Stomach (tissue), 9 donors: Measurements from ENCODE around the gene SOX5. TPM values are rescaled to one million over a fixed set of nuclear protein-coding genes. Genes with fewer than 3 reads are reported as not detected.

ENCODE experiments used
- DNase-seq, 2 donors: peaks; one replicate each; pipeline versions ENCODE4 v3.0.0 to v3.0.0-alpha.2; 2013 to 2019
- H3K27ac ChIP-seq, 5 donors: fragments of 200-600 bp in 4 of 5; sonication (generic) in 4 of 5; one replicate each; pipeline ENCODE4 v1.5.1; 2013 to 2019; ENCODE audit warnings: mild to moderate bottlenecking in 1 of 5, moderate library complexity in 1 of 5
- H3K27me3 ChIP-seq, 3 donors: fragments of 200-600 bp; sonication (generic); one replicate each; pipeline ENCODE4 v1.5.1; 2017 to 2019; ENCODE audit warnings: mixed run types in 1 of 3
- H3K36me3 ChIP-seq, 4 donors: fragments of 200-600 bp; sonication (generic); 1 replicate in 3 of 4; 2 replicates in 1 of 4; pipeline ENCODE4 v1.5.1; 2016 to 2019
- H3K4me1 ChIP-seq, 4 donors: fragments of 200-600 bp; sonication (generic); one replicate each; pipeline ENCODE4 v1.5.1; 2016 to 2019
- H3K4me3 ChIP-seq, 4 donors: fragments of 200-600 bp; sonication (generic) in 3 of 4; one replicate each; pipeline ENCODE4 v1.5.1; 2016 to 2019; ENCODE audit warnings: mild to moderate bottlenecking in 1 of 4
- H3K9me3 ChIP-seq, 4 donors: fragments of 200-600 bp; sonication (generic); one replicate each; pipeline ENCODE4 v1.5.1; 2016 to 2019
- EP300 ChIP-seq: sonication (generic); formaldehyde crosslinking; IDR thresholded peaks from one replicate; pipeline ENCODE4 v1.6.1; 2017; ENCODE audit warnings: antibody characterized with exemption
- POLR2A ChIP-seq, 4 donors: fragments of 450-650 bp; IDR thresholded peaks; one replicate each; pipeline ENCODE4 v1.6.1; 2016; ENCODE audit warnings: antibody characterized with exemption in 4 of 4, control low read depth in 2 of 4, mild to moderate bottlenecking in 1 of 4, moderate library complexity in 1 of 4
- POLR2AphosphoS5 ChIP-seq, 3 donors: sonication (generic); formaldehyde crosslinking; IDR thresholded peaks; one replicate each; pipeline ENCODE4 v1.6.1; 2016; ENCODE audit warnings: antibody characterized with exemption in 3 of 3
- WGBS, 5 donors: extraction: QIAGEN DNeasy Blood & Tissue Kit in 3 of 5; methylation state at CpG; one replicate each; pipeline versions ENCODE4 v1.1.5 to v1.1.7; 2013 to 2018; 5-methylcytosine and 5-hydroxymethylcytosine counted together
- intact Hi-C: fragments of 100-400 bp; cut with DNase I; formaldehyde crosslinking; loops from one replicate; pipeline ENCODE4 v1.15.1; 2023; ENCODE audit warnings: low total_unique reads
- polyA plus RNA-seq, 3 donors: library from polyadenylated mRNA; stranded (reverse); fragments of 200-250 nt; gene quantifications; one replicate each; pipeline ENCODE4 v1.2.3, GENCODE V29; 2013
- total RNA-seq, 5 donors: library from RNA; depleted of rRNA; stranded (reverse); fragments of >200 nt; gene quantifications; one replicate each; pipeline versions ENCODE4 v1.1.0 to v1.2.3, GENCODE V29; 2014 to 2016
- TF ChIP-seq, protein P1 (sequence below), 7 experiments: fragments of 450-650 bp in 4 of 7; fragments of 200-600 bp in 3 of 7; sonication (generic) in 3 of 7; IDR thresholded peaks; one replicate each; pipeline ENCODE4 v1.5.1; 2016 to 2019; ENCODE audit warnings: antibody characterized with exemption in 7 of 7, control low read depth in 2 of 7, mild to moderate bottlenecking in 1 of 7
- donor health status: healthy with polysubstance abuse.
- donor health status: Bipolar disorder and iron deficiency.
- donor health status: healthy.

Gene SOX5
- total and polyA plus RNA-seq, 8 donors: 0.85 to 57.2 (median 4.6) TPM

DNA sequence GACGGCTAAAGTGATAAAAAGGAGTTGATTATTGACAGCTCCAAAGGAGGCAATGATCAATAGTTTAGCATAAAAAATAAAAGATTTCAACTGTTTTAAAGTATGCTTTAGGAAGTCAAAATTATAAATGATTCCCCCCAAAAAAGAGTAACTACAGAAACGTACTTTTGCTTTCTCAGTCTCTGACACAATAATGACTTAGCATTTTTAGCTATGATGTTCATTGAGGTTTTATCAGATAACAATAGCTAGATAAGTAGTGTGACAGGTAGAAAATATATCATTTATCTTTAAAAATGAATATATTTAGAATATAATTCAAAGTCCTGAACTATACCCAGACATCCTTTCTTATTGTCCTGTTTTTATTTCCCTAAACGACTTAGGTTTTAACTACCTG lies 352.9 kb downstream of the SOX5 start:
- Histone ChIP-seq H3K4me3 (no peak overlapping the region), H3K36me3 (peaks cover 0 to 7% (median 0%) of the 10 kb centered on the region in 4 donors), H3K9me3 (peaks cover 0 to 17% (median 7%) of the 10 kb centered on the region in 4 donors), H3K27ac (no peak overlapping the region), H3K27me3 (no peaks in the 10 kb centered on the region), H3K4me1 (no peaks in the 10 kb centered on the region)
- WGBS, 5 donors: 75 to 89% (median 81%) methylated on average over 3 of the region's 3 CpGs
- DNase-seq: no peak
- TF ChIP-seq POLR2A (IDR thresholded peaks at IDR 0.05) (no peak), EP300 (no peak)
- intact Hi-C loops: no loop called here

DNA sequence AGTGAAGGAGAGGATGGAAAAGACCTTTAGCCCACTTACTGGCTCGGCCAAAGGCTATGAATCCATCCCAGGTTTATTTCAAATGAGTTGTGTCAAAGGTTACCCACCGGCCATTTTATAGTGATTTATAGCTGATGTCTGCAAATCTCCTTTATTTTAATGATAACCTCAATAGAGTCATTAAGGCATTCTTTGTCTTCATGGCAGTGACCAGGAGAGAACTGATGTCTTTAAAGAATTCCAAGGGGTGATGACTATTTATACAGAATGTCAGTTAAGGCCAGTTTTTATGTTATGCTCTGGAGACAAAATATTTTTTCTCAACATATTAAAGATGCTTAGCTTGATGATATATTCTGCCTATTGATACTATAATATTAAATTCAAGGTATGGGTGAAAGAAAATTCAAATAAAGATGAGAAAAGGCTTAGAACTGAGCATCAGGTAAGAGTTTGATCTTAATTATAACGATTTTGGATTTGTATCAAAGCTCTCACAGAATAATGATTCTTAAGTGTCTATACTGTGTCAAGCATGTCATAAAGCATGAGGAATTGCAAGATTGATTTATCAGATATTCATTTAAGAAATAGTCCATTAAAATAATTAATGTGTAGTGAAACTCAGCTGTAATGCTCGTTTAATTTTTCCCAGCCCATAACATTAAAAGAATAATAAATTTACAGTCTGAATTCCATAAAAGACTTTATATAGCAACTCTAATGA lies 361.5 kb downstream of the SOX5 start:
- no peaks in the 10 kb centered on the region for H3K4me1 ChIP-seq
- no peak for TF ChIP-seq POLR2A (IDR thresholded peaks at IDR 0.05)
- no peak for TF ChIP-seq POLR2AphosphoS5 (IDR thresholded peaks at IDR 0.05)
- TF ChIP-seq, protein P1, sequence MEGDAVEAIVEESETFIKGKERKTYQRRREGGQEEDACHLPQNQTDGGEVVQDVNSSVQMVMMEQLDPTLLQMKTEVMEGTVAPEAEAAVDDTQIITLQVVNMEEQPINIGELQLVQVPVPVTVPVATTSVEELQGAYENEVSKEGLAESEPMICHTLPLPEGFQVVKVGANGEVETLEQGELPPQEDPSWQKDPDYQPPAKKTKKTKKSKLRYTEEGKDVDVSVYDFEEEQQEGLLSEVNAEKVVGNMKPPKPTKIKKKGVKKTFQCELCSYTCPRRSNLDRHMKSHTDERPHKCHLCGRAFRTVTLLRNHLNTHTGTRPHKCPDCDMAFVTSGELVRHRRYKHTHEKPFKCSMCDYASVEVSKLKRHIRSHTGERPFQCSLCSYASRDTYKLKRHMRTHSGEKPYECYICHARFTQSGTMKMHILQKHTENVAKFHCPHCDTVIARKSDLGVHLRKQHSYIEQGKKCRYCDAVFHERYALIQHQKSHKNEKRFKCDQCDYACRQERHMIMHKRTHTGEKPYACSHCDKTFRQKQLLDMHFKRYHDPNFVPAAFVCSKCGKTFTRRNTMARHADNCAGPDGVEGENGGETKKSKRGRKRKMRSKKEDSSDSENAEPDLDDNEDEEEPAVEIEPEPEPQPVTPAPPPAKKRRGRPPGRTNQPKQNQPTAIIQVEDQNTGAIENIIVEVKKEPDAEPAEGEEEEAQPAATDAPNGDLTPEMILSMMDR (IDR thresholded peaks at IDR 0.05): no peak
- TF ChIP-seq EP300: no peak

DNA sequence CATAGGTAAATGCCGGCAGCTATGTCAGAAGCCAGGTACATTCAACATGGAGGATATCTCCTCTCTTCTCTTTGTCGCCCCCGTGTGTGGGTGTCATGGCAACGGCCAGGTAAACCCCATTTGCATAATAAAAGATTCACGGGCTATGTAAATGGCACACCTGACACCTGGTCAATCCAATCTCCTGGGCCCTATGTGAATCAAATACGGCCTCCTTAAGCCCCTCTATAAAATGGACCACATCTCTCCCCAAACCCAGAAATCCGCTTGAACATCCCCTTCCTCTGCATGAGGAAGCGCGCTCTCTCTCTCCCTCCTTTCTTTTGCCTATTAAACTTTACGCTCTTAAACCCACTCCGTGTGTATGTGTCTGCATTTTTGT lies 363.7 kb downstream of the SOX5 start:
- Histone ChIP-seq H3K27me3 (no peaks in the 10 kb centered on the region), H3K4me1 (no peaks in the 10 kb centered on the region), H3K27ac (no peak overlapping the region), H3K9me3 (no peaks in the 10 kb centered on the region), H3K4me3 (no peak overlapping the region), H3K36me3 (no peaks in the 10 kb centered on the region)
- no peak for TF ChIP-seq EP300
- TF ChIP-seq, protein P1 (IDR thresholded peaks at IDR 0.05): no peak
- no peak for TF ChIP-seq POLR2AphosphoS5 (IDR thresholded peaks at IDR 0.05)
- TF ChIP-seq POLR2A (IDR thresholded peaks at IDR 0.05): no peak
- intact Hi-C loops: no loop called here
- DNase-seq: peak in 1 of 2 donors; percentile 24
- 67 to 83% (median 74%) methylated on average over 11 of the region's 11 CpGs for WGBS, 5 donors

More for the DNA sequence above, 361.5 kb downstream of the SOX5 start:
- Histone ChIP-seq H3K9me3 (no peaks in the 10 kb centered on the region), H3K36me3 (no peaks in the 10 kb centered on the region), H3K27me3 (no peaks in the 10 kb centered on the region), H3K27ac (no peak overlapping the region), H3K4me3 (no peak overlapping the region)
- intact Hi-C loops: no loop called here
- WGBS, 5 donors: 74 to 87% (median 82%) methylated on average over 4 of the region's 4 CpGs
- no peak for DNase-seq

DNA sequence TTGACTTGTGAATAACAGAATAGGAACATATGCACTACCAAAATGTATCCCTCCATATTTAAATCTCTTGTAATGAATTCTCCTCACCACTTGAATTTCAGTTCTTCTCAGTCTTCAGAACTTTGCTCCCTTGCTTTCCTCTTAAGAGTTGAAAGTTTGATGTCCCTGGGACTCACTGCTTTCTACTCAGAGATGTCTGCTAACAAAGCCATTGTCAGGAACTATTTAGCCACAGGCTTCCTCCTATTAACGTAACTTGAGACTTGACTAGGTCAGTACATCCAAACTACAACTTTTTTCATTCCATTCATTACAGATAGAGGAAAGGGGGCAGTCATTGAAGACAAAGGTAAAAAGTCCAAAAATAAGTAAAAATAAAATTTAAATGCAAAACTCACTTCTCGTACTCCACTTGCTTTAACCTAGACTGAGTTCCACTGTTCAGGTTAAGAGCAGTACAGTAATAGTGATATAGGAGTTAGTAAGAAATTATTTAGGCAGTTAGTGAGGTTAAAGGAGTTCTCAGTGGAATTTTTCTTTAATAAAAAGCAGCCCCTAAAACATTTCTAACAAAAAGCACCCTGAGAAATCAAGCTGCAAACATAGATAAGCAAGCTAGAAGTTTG lies 364.2 kb downstream of the SOX5 start:
- 82 to 97% (median 93%) methylated on average over 2 of the region's 2 CpGs for WGBS, 5 donors
- intact Hi-C loops: no loop called here

More for the DNA sequence above, 364.2 kb downstream of the SOX5 start:
- H3K4me1 ChIP-seq: no peaks in the 10 kb centered on the region
- no peaks in the 10 kb centered on the region for H3K27me3 ChIP-seq
- no peak overlapping the region for H3K4me3 ChIP-seq
- H3K9me3 ChIP-seq: no peaks in the 10 kb centered on the region
- DNase-seq: no peak
- TF ChIP-seq EP300 (no peak), POLR2AphosphoS5 (IDR thresholded peaks at IDR 0.05) (no peak)
- TF ChIP-seq, protein P1 (IDR thresholded peaks at IDR 0.05): no peak
- no peak overlapping the region for H3K27ac ChIP-seq
- no peaks in the 10 kb centered on the region for H3K36me3 ChIP-seq
